Urinary bladder (tissue), 4 donors: ENCODE results near the gene NAV3. TPM values are rescaled to one million over a fixed set of nuclear protein-coding genes. Genes with fewer than 3 reads are reported as not detected.

Source experiments
- DNase-seq: peaks from one replicate; pipeline ENCODE4 v3.0.0-alpha.2; 2015; ENCODE audit errors: extremely low spot score
- H3K27ac ChIP-seq: one replicate; pipeline ENCODE4 v1.5.1; 2013; ENCODE audit warnings: low read depth, mild to moderate bottlenecking, moderate library complexity
- H3K36me3 ChIP-seq: one replicate; pipeline ENCODE4 v1.6.1; 2013; ENCODE audit warnings: mild to moderate bottlenecking, moderate library complexity; ENCODE audit not compliant: insufficient read depth
- H3K4me1 ChIP-seq: one replicate; pipeline ENCODE4 v1.6.1; 2013; ENCODE audit warnings: mild to moderate bottlenecking, moderate library complexity; ENCODE audit not compliant: insufficient read depth
- H3K4me3 ChIP-seq: one replicate; pipeline ENCODE4 v1.5.1; 2013; ENCODE audit warnings: low read depth, low read length
- WGBS: extraction: QIAGEN DNeasy Blood & Tissue Kit; methylation state at CpG from one replicate; pipeline ENCODE4 v1.1.7; 2013; 5-methylcytosine and 5-hydroxymethylcytosine counted together
- polyA plus RNA-seq: library from polyadenylated mRNA; stranded (reverse); fragments of 200-250 nt; gene quantifications from one replicate; pipeline ENCODE4 v1.2.3, GENCODE V29; 2013
- total RNA-seq: library from RNA; depleted of rRNA; stranded (reverse); fragments of >200 nt; gene quantifications from one replicate; pipeline ENCODE4 v1.2.3, GENCODE V29; 2014
- donor health status: healthy with polysubstance abuse.
- donor health status: healthy.

Gene NAV3
- total and polyA plus RNA-seq, 2 donors, result 5.3 to 97.2 TPM

- no peaks in the 10 kb centered on the region for H3K4me1 ChIP-seq
- no peak overlapping the region for H3K4me3 ChIP-seq
Observed at GRCh38 chr12:78199926-78200325, 369.2 kb downstream of the NAV3 start.

GRCh38 chr12:78204926-78205325 lies 374.2 kb downstream of the NAV3 start:
- H3K27ac ChIP-seq, result no peak overlapping the region
- no peak for DNase-seq
- no peaks in the 10 kb centered on the region for H3K36me3 ChIP-seq
- 76% methylated on average over 4 of the region's 4 CpGs for WGBS
- H3K4me1 ChIP-seq, result no peaks in the 10 kb centered on the region
- no peak overlapping the region for H3K4me3 ChIP-seq

More at GRCh38 chr12:78199926-78200325, 369.2 kb downstream of the NAV3 start:
- Histone ChIP-seq H3K27ac (no peak overlapping the region), H3K36me3 (no peaks in the 10 kb centered on the region)
- DNase-seq, result no peak
- WGBS, result 29% methylated on average over 1 of the region's 1 CpG

- DNase-seq, result no peak
- H3K36me3 ChIP-seq, result peaks cover 2% of the 10 kb centered on the region
- 87% methylated on average over 6 of the region's 6 CpGs for WGBS
- H3K4me1 ChIP-seq, result no peaks in the 10 kb centered on the region
- no peak overlapping the region for H3K4me3 ChIP-seq
- no peak overlapping the region for H3K27ac ChIP-seq
Observed at GRCh38 chr12:78208092-78208491, 377.4 kb downstream of the NAV3 start.

- 61% methylated on average over 12 of the region's 12 CpGs for WGBS
- no peak overlapping the region for H3K4me3 ChIP-seq
- no peaks in the 10 kb centered on the region for H3K4me1 ChIP-seq
- no peak overlapping the region for H3K27ac ChIP-seq
- no peak for DNase-seq
- H3K36me3 ChIP-seq, result peaks cover 2% of the 10 kb centered on the region
Observed at GRCh38 chr12:78209846-78210505, 379.3 kb downstream of the NAV3 start.

GRCh38 chr12:78210506-78210860 lies 379.8 kb downstream of the NAV3 start:
- DNase-seq, result no peak
- Histone ChIP-seq H3K4me3 (no peak overlapping the region), H3K36me3 (peaks cover 2% of the 10 kb centered on the region), H3K4me1 (no peaks in the 10 kb centered on the region), H3K27ac (no peak overlapping the region)
- 90% methylated on average over 1 of the region's 1 CpG for WGBS

GRCh38 chr12:78210894-78211302 lies 380.2 kb downstream of the NAV3 start:
- DNase-seq, result no peak
- Histone ChIP-seq H3K4me3 (no peak overlapping the region), H3K4me1 (no peaks in the 10 kb centered on the region), H3K27ac (peak overlapping the region; percentile 50), H3K36me3 (peaks cover 2% of the 10 kb centered on the region)
- WGBS, result 70% methylated on average over 4 of the region's 4 CpGs

GRCh38 chr12:78220811-78221210 lies 390.1 kb downstream of the NAV3 start:
- Histone ChIP-seq H3K36me3 (no peaks in the 10 kb centered on the region), H3K27ac (no peak overlapping the region), H3K4me3 (no peak overlapping the region), H3K4me1 (no peaks in the 10 kb centered on the region)
- 94% methylated on average over 2 of the region's 2 CpGs for WGBS
- DNase-seq, result no peak

GRCh38 chr12:78224154-78224553 lies 393.5 kb downstream of the NAV3 start:
- no peaks in the 10 kb centered on the region for H3K4me1 ChIP-seq
- no peak for DNase-seq
- H3K36me3 ChIP-seq, result no peaks in the 10 kb centered on the region
- no peak overlapping the region for H3K27ac ChIP-seq
- H3K4me3 ChIP-seq, result no peak overlapping the region
- 88% methylated on average over 5 of the region's 5 CpGs for WGBS

GRCh38 chr12:78226763-78227162 lies 396.1 kb downstream of the NAV3 start:
- DNase-seq, result no peak
- no peaks in the 10 kb centered on the region for H3K4me1 ChIP-seq
- no peak overlapping the region for H3K4me3 ChIP-seq
- H3K36me3 ChIP-seq, result no peaks in the 10 kb centered on the region
- 84% methylated on average over 6 of the region's 6 CpGs for WGBS
- no peak overlapping the region for H3K27ac ChIP-seq

- DNase-seq, result no peak
- H3K36me3 ChIP-seq, result no peaks in the 10 kb centered on the region
- H3K4me3 ChIP-seq, result no peak overlapping the region
- WGBS, result 53% methylated on average over 4 of the region's 4 CpGs
- H3K27ac ChIP-seq, result no peak overlapping the region
- no peaks in the 10 kb centered on the region for H3K4me1 ChIP-seq
Observed at GRCh38 chr12:78229591-78230101, 399.0 kb downstream of the NAV3 start.

GRCh38 chr12:78232756-78233155 lies 402.1 kb downstream of the NAV3 start:
- no peak for DNase-seq
- Histone ChIP-seq H3K36me3 (no peaks in the 10 kb centered on the region), H3K4me3 (no peak overlapping the region), H3K27ac (no peak overlapping the region), H3K4me1 (no peaks in the 10 kb centered on the region)
- 87% methylated on average over 3 of the region's 3 CpGs for WGBS

GRCh38 chr12:78236264-78236663 lies 405.6 kb downstream of the NAV3 start:
- WGBS, result 87% methylated on average over 1 of the region's 1 CpG
- no peaks in the 10 kb centered on the region for H3K36me3 ChIP-seq
- no peak overlapping the region for H3K4me3 ChIP-seq

GRCh38 chr12:78239544-78239943 lies 408.9 kb downstream of the NAV3 start:
- Histone ChIP-seq H3K36me3 (no peaks in the 10 kb centered on the region), H3K4me1 (no peaks in the 10 kb centered on the region), H3K27ac (no peak overlapping the region), H3K4me3 (no peak overlapping the region)
- 93% methylated on average over 3 of the region's 3 CpGs for WGBS
- no peak for DNase-seq

More at GRCh38 chr12:78236264-78236663, 405.6 kb downstream of the NAV3 start:
- Histone ChIP-seq H3K27ac (no peak overlapping the region), H3K4me1 (no peaks in the 10 kb centered on the region)
- DNase-seq, result no peak

GRCh38 chr12:78240827-78241226 lies 410.1 kb downstream of the NAV3 start:
- no peak for DNase-seq
- Histone ChIP-seq H3K4me3 (no peak overlapping the region), H3K4me1 (no peaks in the 10 kb centered on the region), H3K36me3 (no peaks in the 10 kb centered on the region), H3K27ac (no peak overlapping the region)
- 45% methylated on average over 1 of the region's 1 CpG for WGBS
